ENCODE results near the gene YOD1. TPM values are rescaled to one million over a fixed set of nuclear protein-coding genes. Genes with fewer than 3 reads are reported as not detected.

The YOD1 gene
- total RNA-seq, 2 experiments from 2014 or later = 17.9 TPM

GRCh38 chr1:207063014-207063413 is 12.0 kb upstream of the YOD1 start:
- no peak for TF ChIP-seq CTCF (IDR thresholded peaks at IDR 0.05)
- no peak for DNase-seq
- ATAC-seq (ENCODE audit: poor library complexity) = no peak
- intact Hi-C loops (cut with DNase I, micrococcal nuclease) = no loop called here
- H3K27ac ChIP-seq (ENCODE audit: low read depth in 1 of 2, low read length in 2 of 2) = no peak overlapping the region
- H3K4me1 ChIP-seq (ENCODE audit: insufficient read depth, low read length) = no peaks in the 10 kb centered on the region
- ChIA-PET POLR2A (no interaction called here), CTCF (interaction anchor here (4.5 kb wide), 1 partner anchor 14 kb away, joined by 12 read pairs; no protein-coding TSS in a partner anchor)
- no peaks in the 10 kb centered on the region for H3K9me3 ChIP-seq (ENCODE audit: control insufficient read depth in 1 of 2, insufficient read depth in 1 of 2, low read length in 2 of 2)
- no peak overlapping the region for H3K4me3 ChIP-seq (ENCODE audit: low read length)
- Mint-ChIP-seq H3K36me3 (ENCODE audit: low read depth) (peaks cover 31% of the 10 kb centered on the region), H3K4me3 (no peak overlapping the region), H3K9me3 (no peaks in the 10 kb centered on the region), H3K4me1 (ENCODE audit: low read depth) (no peaks in the 10 kb centered on the region), H3K27ac (no peak overlapping the region), H3K27me3 (no peaks in the 10 kb centered on the region)
- H3K27me3 ChIP-seq (ENCODE audit: control insufficient read depth in 1 of 2, insufficient read depth in 2 of 2, low read length in 2 of 2) = no peaks in the 10 kb centered on the region
- peaks cover 8% of the 10 kb centered on the region for H3K36me3 ChIP-seq (ENCODE audit: insufficient read depth, low read length)

GRCh38 chr1:207062058-207062457 is 11.1 kb upstream of the YOD1 start:
- intact Hi-C loops (cut with DNase I, micrococcal nuclease) = no loop called here
- H3K9me3 ChIP-seq (ENCODE audit: control insufficient read depth in 1 of 2, insufficient read depth in 1 of 2, low read length in 2 of 2) = no peaks in the 10 kb centered on the region
- no peaks in the 10 kb centered on the region for H3K9me3 Mint-ChIP-seq
- ATAC-seq (ENCODE audit: poor library complexity) = no peak
- CTCF ChIA-PET = interaction anchor here (4.5 kb wide), 1 partner anchor 13 kb away, joined by 12 read pairs; no protein-coding TSS in a partner anchor
- H3K4me3 ChIP-seq (ENCODE audit: low read length) = no peak overlapping the region
- H3K4me3 Mint-ChIP-seq = no peak overlapping the region
- no peak for DNase-seq
- no peak for TF ChIP-seq CTCF (IDR thresholded peaks at IDR 0.05)
- H3K27ac ChIP-seq (ENCODE audit: low read depth in 1 of 2, low read length in 2 of 2) = no peak overlapping the region
- peaks cover 31% of the 10 kb centered on the region for H3K36me3 Mint-ChIP-seq (ENCODE audit: low read depth)
- no peaks in the 10 kb centered on the region for H3K4me1 Mint-ChIP-seq (ENCODE audit: low read depth)
- peaks cover 8% of the 10 kb centered on the region for H3K36me3 ChIP-seq (ENCODE audit: insufficient read depth, low read length)
- H3K27me3 ChIP-seq (ENCODE audit: control insufficient read depth in 1 of 2, insufficient read depth in 2 of 2, low read length in 2 of 2) = no peaks in the 10 kb centered on the region
- no peak overlapping the region for H3K27ac Mint-ChIP-seq
- no peaks in the 10 kb centered on the region for H3K27me3 Mint-ChIP-seq
- H3K4me1 ChIP-seq (ENCODE audit: insufficient read depth, low read length) = no peaks in the 10 kb centered on the region
- POLR2A ChIA-PET = no interaction called here

GRCh38 chr1:207060596-207060995 is 9.6 kb upstream of the YOD1 start:
- Mint-ChIP-seq H3K9me3 (no peaks in the 10 kb centered on the region), H3K4me3 (no peak overlapping the region), H3K36me3 (ENCODE audit: low read depth) (peaks cover 25% of the 10 kb centered on the region), H3K4me1 (ENCODE audit: low read depth) (no peaks in the 10 kb centered on the region), H3K27me3 (no peaks in the 10 kb centered on the region), H3K27ac (no peak overlapping the region)
- TF ChIP-seq CTCF (IDR thresholded peaks at IDR 0.05) = no peak
- ATAC-seq (ENCODE audit: poor library complexity) (no peak), DNase-seq (no peak)
- intact Hi-C loops (cut with DNase I, micrococcal nuclease) = no loop called here
- CTCF ChIA-PET = interaction anchor here (4.5 kb wide), 1 partner anchor 11 kb away, joined by 12 read pairs; no protein-coding TSS in a partner anchor
- Histone ChIP-seq H3K4me3 (ENCODE audit: low read length) (no peak overlapping the region), H3K27ac (ENCODE audit: low read depth in 1 of 2, low read length in 2 of 2) (no peak overlapping the region), H3K4me1 (ENCODE audit: insufficient read depth, low read length) (no peaks in the 10 kb centered on the region), H3K36me3 (ENCODE audit: insufficient read depth, low read length) (peaks cover 8% of the 10 kb centered on the region), H3K9me3 (ENCODE audit: control insufficient read depth in 1 of 2, insufficient read depth in 1 of 2, low read length in 2 of 2) (no peaks in the 10 kb centered on the region), H3K27me3 (ENCODE audit: control insufficient read depth in 1 of 2, insufficient read depth in 2 of 2, low read length in 2 of 2) (no peaks in the 10 kb centered on the region)
- POLR2A ChIA-PET = interaction anchor here (0.6 kb wide), 1 partner anchor 20 kb away, joined by 3 read pairs; no protein-coding TSS in a partner anchor

All from CD4-positive, alpha-beta T cell (primary cell).